ENCODE results near the gene RGS17.
A peak's percentile ranks its signal among the peaks of the same experiment; 100 is the strongest.

Gene RGS17

GRCh38 chr6:152983637-152984512, 147.2 kb downstream of the RGS17 start (continued):
- TF ChIP-seq ZNF645 (tag by site-specific recombination; IDR thresholded peaks at IDR 0.05) (no peak), ZNF239 (tag by site-specific recombination; IDR thresholded peaks at IDR 0.05) (no peak), ZSCAN30 (tag by site-specific recombination; IDR thresholded peaks at IDR 0.05) (peak; percentile 10; the same call in 1 of the 2 replicates), ZBTB6 (tag by site-specific recombination; IDR thresholded peaks at IDR 0.05) (no peak), ZNF169 (tag by site-specific recombination; IDR thresholded peaks at IDR 0.05) (no peak), TCF7L2 (IDR thresholded peaks at IDR 0.05; ENCODE audit: borderline replicate concordance, low read depth, low read length) (no peak), PRDM10 (tag by site-specific recombination; IDR thresholded peaks at IDR 0.05) (peak; percentile 65), ZNF629 (tag by site-specific recombination; IDR thresholded peaks at IDR 0.05) (0 out of 2 replicates have a peak, but pooled peaks have one; percentile 25), ELK4 (IDR thresholded peaks at IDR 0.05; ENCODE audit: borderline replicate concordance, low read depth, low read length) (no peak), SALL2 (tag by site-specific recombination; IDR thresholded peaks at IDR 0.05; ENCODE audit: borderline replicate concordance) (no peak), ZNF580 (tag by site-specific recombination; IDR thresholded peaks at IDR 0.05) (no peak), TRIM28 (IDR thresholded peaks at IDR 0.05; ENCODE audit: borderline replicate concordance, low read length) (peak; percentile 52; the same call in 1 of the 2 replicates), ZSCAN4 (tag by site-specific recombination; IDR thresholded peaks at IDR 0.05) (no peak), ZNF521 (tag by site-specific recombination; IDR thresholded peaks at IDR 0.05) (no peak), FEZF1 (tag by site-specific recombination; IDR thresholded peaks at IDR 0.05) (no peak), ZNF549 (tag by site-specific recombination; IDR thresholded peaks at IDR 0.05) (no peak), ZNF398 (tag by site-specific recombination; IDR thresholded peaks at IDR 0.05) (no peak), ZNF248 (tag by site-specific recombination; IDR thresholded peaks at IDR 0.05) (no peak), PBX3 (CRISPR knock-in tag; IDR thresholded peaks at IDR 0.05) (no peak), INSM2 (tag by site-specific recombination; IDR thresholded peaks at IDR 0.05) (no peak), ZNF654 (tag by site-specific recombination; IDR thresholded peaks at IDR 0.05; ENCODE audit: low read depth) (peak; percentile 11; the same call in 1 of the 2 replicates)
